ENCODE results near the gene ARL6IP1. TPM values are rescaled to one million over a fixed set of nuclear protein-coding genes. Genes with fewer than 3 reads are reported as not detected.

ARL6IP1 gene
- total and polyA plus RNA-seq, 2 donors (not counting 3 experiments of a cell fraction or from before 2014, with no cell fraction given), result 251 to 338 TPM

GRCh38 chr16:18832613-18833012, 31.3 kb upstream of the ARL6IP1 start:
- no peaks in the 10 kb centered on the region for H3K79me2 ChIP-seq (ENCODE audit: control insufficient read depth, insufficient read depth, low read length)
- POLR2A ChIA-PET, result interaction anchor here (1.0 kb wide), 1 partner anchor 31 kb away, joined by 5 read pairs; the partner anchor contains the start of gene ARL6IP1
- H3K4me2 ChIP-seq (ENCODE audit: insufficient read depth, low read length), result no peak overlapping the region
- TF ChIP-seq POLR2A (IDR thresholded peaks at IDR 0.05; ENCODE audit: low read depth, low read length), result no peak
- no peak for TF ChIP-seq CTCF (IDR thresholded peaks at IDR 0.05; ENCODE audit: extremely low read depth in 1 of 2, insufficient read depth in 1 of 2, low read depth in 1 of 2, low read length in 2 of 2)
- TF ChIP-seq, protein P1, sequence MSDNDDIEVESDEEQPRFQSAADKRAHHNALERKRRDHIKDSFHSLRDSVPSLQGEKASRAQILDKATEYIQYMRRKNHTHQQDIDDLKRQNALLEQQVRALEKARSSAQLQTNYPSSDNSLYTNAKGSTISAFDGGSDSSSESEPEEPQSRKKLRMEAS (IDR thresholded peaks at IDR 0.05; ENCODE audit: insufficient read depth, insufficient read length), result no peak
- TF ChIP-seq GATA2 (IDR thresholded peaks at IDR 0.05; ENCODE audit: insufficient read depth, insufficient read length, low read depth, low read length), result no peak
- TF ChIP-seq EZH2 (IDR thresholded peaks at IDR 0.05; ENCODE audit: borderline replicate concordance, low read depth, low read length, severe bottlenecking), result no peak
- TF ChIP-seq JUN (IDR thresholded peaks at IDR 0.05; ENCODE audit: borderline replicate concordance, insufficient read depth, insufficient read length, low read depth), result no peak
- TF ChIP-seq FOS (IDR thresholded peaks at IDR 0.05; ENCODE audit: borderline replicate concordance, insufficient read depth, low read length), result no peak
- no peak for TF ChIP-seq POLR2AphosphoS5 (IDR thresholded peaks at IDR 0.05; ENCODE audit: insufficient read depth, low read depth, low read length)
- no peak for TF ChIP-seq MYC (IDR thresholded peaks at IDR 0.05; ENCODE audit: low read depth, low read length)
- H3K9ac ChIP-seq (replicated peaks; ENCODE audit: extremely low read depth, insufficient read depth, low read length), result no peak overlapping the region
- dilution Hi-C loops (cut with MboI; ENCODE audit: extremely low pct_ligation_motif_present, low sequenced_read_pairs), result no loop called here
- no peak overlapping the region for H3K27ac ChIP-seq (ENCODE audit: insufficient read depth, low read depth, low read length)
- DNase-seq (ENCODE audit: low read depth, low spot score), result no peak
- no peaks in the 10 kb centered on the region for H3K9me1 ChIP-seq (replicated peaks; ENCODE audit: control insufficient read depth, extremely low read depth, insufficient read depth, low read length)
- H2AFZ ChIP-seq (ENCODE audit: low read depth, low read length), result no peak overlapping the region
- no peak for FAIRE-seq
- no TSS peak for BruUV-seq (replicated peaks)
- intact Hi-C loops (cut with micrococcal nuclease), result no loop called here
- H4K20me1 ChIP-seq (replicated peaks; ENCODE audit: control insufficient read depth, extremely low read depth, insufficient read depth, low read length), result no peaks in the 10 kb centered on the region
- CTCF ChIA-PET, result interaction anchor here (0.9 to 1.7 kb wide), 2 partner anchors 12 to 31 kb away, joined by 3 to 6 read pairs; partner anchors contain the start of gene ARL6IP1
- H3K9me3 ChIP-seq (replicated peaks; ENCODE audit: control insufficient read depth, insufficient read depth, low read length), result no peaks in the 10 kb centered on the region
- peaks cover 29 to 56% of the 10 kb centered on the region in 2 experiments for H3K36me3 ChIP-seq (ENCODE audit: control insufficient read depth in 2 of 2, extremely low read depth in 1 of 2, insufficient read depth in 2 of 2, low read length in 2 of 2)
- no peaks in the 10 kb centered on the region for H3K4me1 ChIP-seq (ENCODE audit: control insufficient read depth, extremely low read depth, insufficient read depth, low read length)
- H3K27me3 ChIP-seq (ENCODE audit: control insufficient read depth in 2 of 2, insufficient read depth in 2 of 2, low read length in 2 of 2), result no peaks in the 10 kb centered on the region
- no peak overlapping the region for H3K4me3 ChIP-seq (replicated peaks in 1 of 3; ENCODE audit: insufficient read depth in 1 of 3, low read depth in 1 of 3, low read length in 3 of 3)

Measured in endothelial cell of umbilical vein (primary cell).